Ectodermal cell (in vitro differentiated cells): ENCODE measurements around the gene HOXA3. TPM values are rescaled to one million over a fixed set of nuclear protein-coding genes. Genes with fewer than 3 reads are reported as not detected.
A peak's percentile ranks its signal among the peaks of the same experiment; 100 is the strongest.

Source experiments
- H3K27ac ChIP-seq: 2 replicates; pipeline ENCODE4 v1.7.0; 2013; ENCODE audit warnings: mild to moderate bottlenecking, low read depth, low read length; ENCODE audit not compliant: insufficient read depth, poor library complexity, severe bottlenecking
- H3K27me3 ChIP-seq: 2 replicates; pipeline ENCODE4 v1.7.0; 2013; ENCODE audit warnings: mild to moderate bottlenecking, low read length; ENCODE audit not compliant: insufficient read depth, control insufficient read depth, poor library complexity, severe bottlenecking
- H3K36me3 ChIP-seq: one replicate; pipeline ENCODE4 v1.7.0; 2013; ENCODE audit warnings: low read length; ENCODE audit not compliant: control insufficient read depth, insufficient read depth
- H3K4me1 ChIP-seq: one replicate; pipeline ENCODE4 v1.7.0; 2013; ENCODE audit warnings: low read length; ENCODE audit not compliant: control insufficient read depth, insufficient read depth
- H3K4me3 ChIP-seq: 2 replicates; pipeline ENCODE4 v1.7.0; 2013; ENCODE audit warnings: low read depth, low read length, control low read depth; ENCODE audit not compliant: insufficient read depth
- H3K9me3 ChIP-seq: 2 replicates; pipeline ENCODE4 v1.7.0; 2013; ENCODE audit warnings: mild to moderate bottlenecking, low read length, moderate library complexity; ENCODE audit not compliant: control insufficient read depth
- WGBS, 2 experiments: methylation state at CpG; one replicate each; pipeline ENCODE4 v1.1.7; 2013; ENCODE audit warnings: missing lambda C conversion rate in 2 of 2; 5-methylcytosine and 5-hydroxymethylcytosine counted together
- polyA plus RNA-seq, 4 experiments: library from polyadenylated mRNA; stranded (reverse); fragments of 50-300 nt; gene quantifications; one replicate each; pipeline ENCODE4 v1.2.3, GENCODE V29; 2013

HOXA3 gene
- 1.1 TPM for polyA plus RNA-seq (2013, experiment 1 of 4)
- 0.48 TPM for polyA plus RNA-seq (2013, experiment 2 of 4)
- polyA plus RNA-seq (2013, experiment 3 of 4): 4.6 TPM
- polyA plus RNA-seq (2013, experiment 4 of 4): 2.6 TPM

GRCh38 chr7:27151931-27152815 lies at the start of gene HOXA3:
TSS of gene HOXA3 (minus strand) at chr7:27152583. CDS start at chr7:27110640, 41,943 bp downstream.
- Histone ChIP-seq H3K27ac (no peak within 1 kb of the TSS), H3K9me3 (no peaks in the 10 kb centered on the region), H3K36me3 (no peaks in the 10 kb centered on the region), H3K27me3 (peaks cover 100% of the 10 kb centered on the region), H3K4me1 (peaks cover 5% of the 10 kb centered on the region), H3K4me3 (no peak within 1 kb of the TSS)
- 9% methylated on average over 53 of the region's 53 CpGs for whole genome bisulfite sequencing, 2 experiments

GRCh38 chr7:27201580-27202017 lies 49.2 kb upstream of the HOXA3 start:
- WGBS, 2 experiments: 14 to 22% methylated on average over 4 of the region's 4 CpGs
- H3K4me1 ChIP-seq: no peaks in the 10 kb centered on the region
- H3K27ac ChIP-seq: no peak overlapping the region
- no peaks in the 10 kb centered on the region for H3K9me3 ChIP-seq
- no peak overlapping the region for H3K4me3 ChIP-seq
- no peaks in the 10 kb centered on the region for H3K36me3 ChIP-seq
- H3K27me3 ChIP-seq: peaks cover 99% of the 10 kb centered on the region

GRCh38 chr7:27200761-27201579 lies 48.6 kb upstream of the HOXA3 start:
- Histone ChIP-seq H3K4me1 (no peaks in the 10 kb centered on the region), H3K4me3 (no peak overlapping the region), H3K27ac (no peak overlapping the region), H3K27me3 (peaks cover 99% of the 10 kb centered on the region), H3K36me3 (no peaks in the 10 kb centered on the region), H3K9me3 (no peaks in the 10 kb centered on the region)
- 9 to 11% methylated on average over 14 of the region's 14 CpGs for WGBS, 2 experiments

- Histone ChIP-seq H3K4me1 (no peaks in the 10 kb centered on the region), H3K36me3 (no peaks in the 10 kb centered on the region), H3K27ac (no peak within 1 kb of the TSS), H3K27me3 (peaks cover 99% of the 10 kb centered on the region), H3K9me3 (no peaks in the 10 kb centered on the region), H3K4me3 (peak within 1 kb of the TSS; percentile 8)
- WGBS, 2 experiments: 1% methylated on average over 99 of the region's 99 CpGs
Observed at GRCh38 chr7:27199849-27200760, 47.7 kb upstream of the HOXA3 start, which contains the start of gene HOXA13. TSS of gene HOXA13 (minus strand) at chr7:27200091. CDS start at chr7:27200077, 14 bp downstream.

- WGBS, 2 experiments: 2 to 3% methylated on average over 93 of the region's 93 CpGs
- Histone ChIP-seq H3K9me3 (no peaks in the 10 kb centered on the region), H3K27me3 (peaks cover 99% of the 10 kb centered on the region), H3K27ac (no peak overlapping the region), H3K4me1 (no peaks in the 10 kb centered on the region), H3K36me3 (no peaks in the 10 kb centered on the region), H3K4me3 (no peak overlapping the region)
Observed at GRCh38 chr7:27198871-27199801, 46.8 kb upstream of the HOXA3 start.

- Histone ChIP-seq H3K4me1 (no peaks in the 10 kb centered on the region), H3K27me3 (peaks cover 99% of the 10 kb centered on the region), H3K4me3 (no peak overlapping the region), H3K27ac (no peak overlapping the region), H3K36me3 (no peaks in the 10 kb centered on the region), H3K9me3 (no peaks in the 10 kb centered on the region)
- 10% methylated on average over 29 of the region's 29 CpGs for WGBS, 2 experiments
Observed at GRCh38 chr7:27198138-27198841, 45.9 kb upstream of the HOXA3 start.

- Histone ChIP-seq H3K27ac (no peak overlapping the region), H3K4me3 (no peak overlapping the region), H3K27me3 (peaks cover 99% of the 10 kb centered on the region), H3K9me3 (no peaks in the 10 kb centered on the region), H3K4me1 (no peaks in the 10 kb centered on the region), H3K36me3 (no peaks in the 10 kb centered on the region)
- WGBS, 2 experiments: 29 to 32% methylated on average over 17 of the region's 18 CpGs
Observed at GRCh38 chr7:27197137-27198042, 45.0 kb upstream of the HOXA3 start.

GRCh38 chr7:27196287-27196767 lies 43.9 kb upstream of the HOXA3 start:
- no peaks in the 10 kb centered on the region for H3K9me3 ChIP-seq
- no peak overlapping the region for H3K4me3 ChIP-seq
- 1 to 4% methylated on average over 6 of the region's 6 CpGs for WGBS, 2 experiments
- H3K27me3 ChIP-seq: peaks cover 99% of the 10 kb centered on the region
- no peaks in the 10 kb centered on the region for H3K36me3 ChIP-seq
- H3K4me1 ChIP-seq: no peaks in the 10 kb centered on the region
- no peak overlapping the region for H3K27ac ChIP-seq
